HepG2 (cell line): Measurements from ENCODE around the gene CCNF. TPM values are rescaled to one million over a fixed set of nuclear protein-coding genes. Genes with fewer than 3 reads are reported as not detected.

ENCODE experiments used
- ATAC-seq: fragments of 200-7000 bp; cut with Tn5 transposase; 3 replicates; pipeline ENCODE4 v1.9.1; 2020; ENCODE audit warnings: mild to moderate bottlenecking, moderate library complexity
- BruUV-seq: library from RNA; stranded (reverse); fragments of 400-500 nt; replicated peaks from 2 replicates; lab custom pipeline; 2021; lab: Mats Ljungman, UMichigan
- CTCF ChIA-PET: fragments of 300-600 bp; formaldehyde crosslinking; extraction: SDS; loops from one replicate; lab custom pipeline; 2021; ENCODE audit warnings: low total read pairs, inconsistent platforms, low intra/inter-chr PET ratio; lab: Yijun Ruan, JAX
- POLR2A ChIA-PET: fragments of 350-600 bp; sonication (Branson Sonifier 250); formaldehyde crosslinking; loops from one replicate; lab custom pipeline; 2020; ENCODE audit warnings: antibody characterized with exemption, inconsistent platforms; lab: Yijun Ruan, JAX
- DNase-seq: peaks from one replicate; pipeline ENCODE4 v3.0.0-alpha.2; 2015; ENCODE audit warnings: low spot score
- FAIRE-seq: peaks from 3 replicates; lab custom pipeline; 2011; peaks lifted over from hg19 to GRCh38; lab: Jason Lieb, UNC
- H2AFZ ChIP-seq: one replicate; pipeline ENCODE4 v1.6.1; 2011; ENCODE audit warnings: low read length, inconsistent platforms
- H3K27ac ChIP-seq: fragments of 300-600 bp; 3 replicates; pipeline ENCODE4 v1.8.0; 2011; ENCODE audit warnings: mixed run types, mild to moderate bottlenecking, mixed read lengths, low read length, inconsistent platforms; ENCODE audit not compliant: insufficient read depth; ENCODE audit errors: extremely low read length
- H3K27me3 ChIP-seq, 2 experiments: fragments of 200-600 bp in 1 of 2; 2 replicates in 1 of 2; 3 replicates in 1 of 2; pipeline versions ENCODE4 v1.6.0 to v1.8.0; 2011; ENCODE audit warnings: low read length in 2 of 2, mild to moderate bottlenecking in 2 of 2, moderate library complexity in 2 of 2, inconsistent platforms in 1 of 2; ENCODE audit not compliant: insufficient read depth in 2 of 2, control insufficient read depth in 1 of 2
- H3K36me3 ChIP-seq, 2 experiments: fragments of 200-600 bp in 1 of 2; replicated peaks in 1 of 2; 2 replicates in 1 of 2; 3 replicates in 1 of 2; pipeline versions ENCODE4 v1.5.1 to v1.8.0; 2011; ENCODE audit warnings: low read length in 2 of 2, inconsistent platforms in 1 of 2; ENCODE audit not compliant: insufficient read depth in 2 of 2, control insufficient read depth in 1 of 2
- H3K4me1 ChIP-seq: 2 replicates; pipeline ENCODE4 v1.5.1; 2012; ENCODE audit warnings: low read length, inconsistent platforms; ENCODE audit not compliant: insufficient read depth
- H3K4me2 ChIP-seq: 2 replicates; pipeline ENCODE4 v1.6.0; 2011; ENCODE audit warnings: low read depth, low read length, inconsistent platforms
- H3K4me3 ChIP-seq, 3 experiments: fragments of 200-600 bp in 1 of 3; sonication (generic), shearing (Covaris generic) in 1 of 3; replicated peaks in 1 of 3; 2 replicates each; pipeline ENCODE4 v1.5.1; 2011 to 2016; ENCODE audit warnings: low read length in 3 of 3, inconsistent platforms in 2 of 3, low read depth in 2 of 3, mild to moderate bottlenecking in 2 of 3, control low read depth in 1 of 3, mixed read lengths in 1 of 3; ENCODE audit not compliant: insufficient read depth in 1 of 3
- H3K79me2 ChIP-seq: one replicate; pipeline ENCODE4 v1.6.1; 2011; ENCODE audit warnings: low read length, inconsistent platforms; ENCODE audit not compliant: insufficient read depth
- H3K9ac ChIP-seq: 2 replicates; pipeline ENCODE4 v1.6.0; 2011; ENCODE audit warnings: mild to moderate bottlenecking, low read depth, low read length, inconsistent platforms; ENCODE audit not compliant: insufficient read depth
- H3K9me3 ChIP-seq: 2 replicates; pipeline ENCODE4 v1.5.1; 2012; ENCODE audit warnings: mild to moderate bottlenecking, low read length
- H4K20me1 ChIP-seq: 2 replicates; pipeline ENCODE4 v1.6.0; 2011; ENCODE audit warnings: inconsistent platforms, mild to moderate bottlenecking, low read length, moderate library complexity; ENCODE audit not compliant: insufficient read depth
- AGO2 ChIP-seq: fragments of 200-400 bp; formaldehyde crosslinking; optimal IDR thresholded peaks from 2 replicates; pipeline ENCODE3; 2017; ENCODE audit warnings: mild to moderate bottlenecking, low read depth, low read length, moderate library complexity
- BRF2 ChIP-seq: sonication (generic); formaldehyde crosslinking; IDR thresholded peaks from 2 replicates; pipeline ENCODE4 v1.8.1; 2022; ENCODE audit warnings: mild to moderate bottlenecking, missing genetic modification reagents
- CC2D1A ChIP-seq: sonication (generic); formaldehyde crosslinking; IDR thresholded peaks from 2 replicates; pipeline ENCODE4 v1.8.1; 2023; ENCODE audit warnings: mild to moderate bottlenecking, missing genetic modification reagents
- FOSL1 ChIP-seq: sonication (generic); formaldehyde crosslinking; IDR thresholded peaks from 2 replicates; pipeline ENCODE4 v1.9.0; 2021; ENCODE audit warnings: missing genetic modification reagents, borderline replicate concordance
- FOXK2 ChIP-seq: fragments of 450-650 bp; IDR thresholded peaks from 2 replicates; pipeline ENCODE4 v1.6.1; 2016
- MED1 ChIP-seq: sonication (generic); formaldehyde crosslinking; IDR thresholded peaks from 2 replicates; pipeline ENCODE4 v1.4.0; 2020; ENCODE audit warnings: missing genetic modification reagents
- RBFOX2 ChIP-seq: fragments of 200-400 bp; formaldehyde crosslinking; IDR thresholded peaks from 2 replicates; pipeline ENCODE4 v1.6.1; 2017; ENCODE audit warnings: low read depth, mild to moderate bottlenecking, low read length
- TRAFD1 ChIP-seq: sonication (generic); formaldehyde crosslinking; IDR thresholded peaks from 2 replicates; pipeline ENCODE4 v1.5.1; 2020; ENCODE audit warnings: missing genetic modification reagents, mild to moderate bottlenecking, borderline replicate concordance
- WGBS: methylation state at CpG from one replicate; pipeline ENCODE4 v1.1.6; 2017; ENCODE audit warnings: low lambda C conversion rate; 5-methylcytosine and 5-hydroxymethylcytosine counted together
- in situ Hi-C: cut with HindIII; loops from 2 replicates; pipeline ENCODE4 v1.10.0; 2017; ENCODE audit warnings: low pct_unique_long_range_greater_than_20kb; ENCODE audit not compliant: extremely low pct_ligation_motif_present
- intact Hi-C: fragments of 100-400 bp; cut with micrococcal nuclease; formaldehyde crosslinking; loops from one replicate; pipeline ENCODE4 v1.10.0; 2022; ENCODE audit not compliant: unreplicated experiment
- polyA plus RNA-seq, 8 experiments: library from polyadenylated mRNA; depleted of rRNA in 3 of 8; stranded (reverse) in 7 of 8; unstranded in 1 of 8; fragments of >200 nt; fragmentation: Illumina TruSeq in 4 of 8; extraction: Trizol in 4 of 8; gene quantifications; 2 replicates each; pipeline versions ENCODE4 v1.2.1 to v1.2.3, GENCODE V29; 2011 to 2016; ENCODE audit warnings: low read depth in 4 of 8, missing spikeins in 1 of 8, mixed read lengths in 1 of 8; ENCODE audit not compliant: insufficient read depth in 1 of 8
- total RNA-seq, 5 experiments: library from RNA; depleted of rRNA; stranded (reverse); fragments of >200 nt; fragmentation: Illumina TruSeq; extraction: Trizol; gene quantifications; 2 replicates each; pipeline ENCODE4 v1.2.3, GENCODE V29; 2016; ENCODE audit warnings: low read depth in 1 of 5

Gene CCNF
- total and polyA plus RNA-seq, 2 of the 13 experiments (the other 11 are each of a cell fraction or from before 2014, with no cell fraction given), result 6.4 to 22.8 TPM

GRCh38 chr16:2450975-2451381, 21.7 kb downstream of the CCNF start:
- H3K9ac ChIP-seq, result no peak overlapping the region
- ATAC-seq (no peak), DNase-seq (no peak), FAIRE-seq (no peak)
- TF ChIP-seq BRF2 (CRISPR knock-in tag) (no peak), RBFOX2 (0 out of 2 replicates have a peak, but pooled peaks have one; percentile 30), AGO2 (peak; percentile 36)
- WGBS, result 97% methylated on average over 19 of the region's 19 CpGs
- intact Hi-C loops (no loop called here), in situ Hi-C loops (no loop called here)
- H2AFZ ChIP-seq, result no peak overlapping the region
- no peak overlapping the region for H3K27ac ChIP-seq
- H3K4me2 ChIP-seq, result no peak overlapping the region
- peaks cover 32 to 67% of the 10 kb centered on the region in 2 experiments; a peak in 4 of 5 replicates for H3K36me3 ChIP-seq
- H3K9me3 ChIP-seq, result no peaks in the 10 kb centered on the region
- H4K20me1 ChIP-seq, result no peaks in the 10 kb centered on the region
- H3K4me3 ChIP-seq, result no peak overlapping the region
- H3K4me1 ChIP-seq, result no peaks in the 10 kb centered on the region
- no TSS peak for BruUV-seq
- POLR2A ChIA-PET, result no interaction called here
- CTCF ChIA-PET, result no interaction called here
- no peaks in the 10 kb centered on the region for H3K27me3 ChIP-seq
- no peaks in the 10 kb centered on the region for H3K79me2 ChIP-seq

GRCh38 chr16:2451851-2452320, 22.6 kb downstream of the CCNF start:
- in situ Hi-C loops, result no loop called here

More at GRCh38 chr16:2451851-2452320, 22.6 kb downstream of the CCNF start:
- no peaks in the 10 kb centered on the region for H3K79me2 ChIP-seq
- H3K4me2 ChIP-seq, result no peak overlapping the region
- H3K27ac ChIP-seq, result no peak overlapping the region
- no peaks in the 10 kb centered on the region for H4K20me1 ChIP-seq
- TF ChIP-seq CC2D1A (CRISPR knock-in tag) (no peak), FOXK2 (no peak), FOSL1 (CRISPR knock-in tag) (no peak), AGO2 (peak; percentile 51), TRAFD1 (CRISPR knock-in tag) (no peak), RBFOX2 (0 out of 2 replicates have a peak, but pooled peaks have one; percentile 28), MED1 (CRISPR knock-in tag) (no peak)
- H2AFZ ChIP-seq, result no peak overlapping the region
- no peaks in the 10 kb centered on the region for H3K27me3 ChIP-seq
- no peak overlapping the region for H3K4me3 ChIP-seq
- no peak overlapping the region for H3K9ac ChIP-seq
- no TSS peak for BruUV-seq
- no peaks in the 10 kb centered on the region for H3K4me1 ChIP-seq
- peaks cover 33 to 67% of the 10 kb centered on the region in 2 experiments; a peak in 4 of 5 replicates for H3K36me3 ChIP-seq
- WGBS, result 95% methylated on average over 14 of the region's 18 CpGs
- no peak for FAIRE-seq
- H3K9me3 ChIP-seq, result no peaks in the 10 kb centered on the region
- POLR2A ChIA-PET, result no interaction called here
- no peak for ATAC-seq
- CTCF ChIA-PET, result no interaction called here
- no peak for DNase-seq
- intact Hi-C loops, result no loop called here
